ENCODE measurements around the gene BBS9.

DNA sequence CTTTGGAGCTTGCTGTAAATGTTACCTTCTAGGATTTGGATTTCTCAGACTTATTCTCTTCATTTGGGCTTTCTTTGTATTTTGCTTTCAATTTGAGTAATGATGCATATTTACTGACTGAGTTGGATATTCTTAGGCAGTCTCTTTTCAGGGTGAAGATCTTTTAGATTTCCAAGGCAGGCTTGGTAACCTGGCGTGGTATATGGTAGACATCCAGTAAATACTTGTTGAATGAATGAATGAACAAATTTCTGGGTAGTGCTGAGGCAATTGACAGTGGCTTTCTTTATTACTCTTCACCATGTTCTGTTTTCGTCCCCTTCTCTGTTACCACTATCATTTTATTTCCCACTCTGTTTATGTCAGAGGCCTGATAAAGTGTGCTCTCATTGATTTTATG is 27.1 kb downstream of the BBS9 start:
- TF ChIP-seq, protein P1, sequence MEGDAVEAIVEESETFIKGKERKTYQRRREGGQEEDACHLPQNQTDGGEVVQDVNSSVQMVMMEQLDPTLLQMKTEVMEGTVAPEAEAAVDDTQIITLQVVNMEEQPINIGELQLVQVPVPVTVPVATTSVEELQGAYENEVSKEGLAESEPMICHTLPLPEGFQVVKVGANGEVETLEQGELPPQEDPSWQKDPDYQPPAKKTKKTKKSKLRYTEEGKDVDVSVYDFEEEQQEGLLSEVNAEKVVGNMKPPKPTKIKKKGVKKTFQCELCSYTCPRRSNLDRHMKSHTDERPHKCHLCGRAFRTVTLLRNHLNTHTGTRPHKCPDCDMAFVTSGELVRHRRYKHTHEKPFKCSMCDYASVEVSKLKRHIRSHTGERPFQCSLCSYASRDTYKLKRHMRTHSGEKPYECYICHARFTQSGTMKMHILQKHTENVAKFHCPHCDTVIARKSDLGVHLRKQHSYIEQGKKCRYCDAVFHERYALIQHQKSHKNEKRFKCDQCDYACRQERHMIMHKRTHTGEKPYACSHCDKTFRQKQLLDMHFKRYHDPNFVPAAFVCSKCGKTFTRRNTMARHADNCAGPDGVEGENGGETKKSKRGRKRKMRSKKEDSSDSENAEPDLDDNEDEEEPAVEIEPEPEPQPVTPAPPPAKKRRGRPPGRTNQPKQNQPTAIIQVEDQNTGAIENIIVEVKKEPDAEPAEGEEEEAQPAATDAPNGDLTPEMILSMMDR (IDR thresholded peaks at IDR 0.05; ENCODE audit: insufficient read depth, low read length, poor library complexity, severe bottlenecking), result no peak
- no peak for TF ChIP-seq EZH2phosphoT487 (conservative IDR thresholded peaks at IDR 0.05; ENCODE audit: low read length)

All from SU-DHL-6 (cell line).